RPMI7951 (cell line): Measurements from ENCODE around the gene RUNX1. TPM values are rescaled to one million over a fixed set of nuclear protein-coding genes. Genes with fewer than 3 reads are reported as not detected.
A peak's percentile ranks its signal among the peaks of the same experiment; 100 is the strongest.

Source experiments
- DNase-seq: peaks from one replicate; pipeline ENCODE4 v3.0.0-alpha.2; 2012; ENCODE audit warnings: low read depth
- total RNA-seq: library from RNA; depleted of rRNA; stranded (reverse); fragments of >200 nt; shearing (Covaris generic); gene quantifications from 2 replicates; pipeline ENCODE4 v1.2.3, GENCODE V29; 2014

Gene RUNX1
- total RNA-seq, 1 experiment from 2014 or later, result 13.8 TPM

- DNase-seq, result no peak
Measured at GRCh38 chr21:35016517-35017188, 32.4 kb downstream of the RUNX1 start.

GRCh38 chr21:35016071-35016470 is 33.0 kb downstream of the RUNX1 start:
- no peak for DNase-seq

- DNase-seq, result no peak
Measured at GRCh38 chr21:35015435-35016024, 33.6 kb downstream of the RUNX1 start.

GRCh38 chr21:35014302-35015041 is 34.6 kb downstream of the RUNX1 start:
- DNase-seq, result peak; percentile 31

- peak; percentile 70 for DNase-seq
Measured at GRCh38 chr21:35011681-35012080, 37.4 kb downstream of the RUNX1 start.

- peak; percentile 29 for DNase-seq
Measured at GRCh38 chr21:35010447-35010846, 38.7 kb downstream of the RUNX1 start.

- no peak for DNase-seq
Measured at GRCh38 chr21:35007348-35007747, 41.8 kb downstream of the RUNX1 start.

- no peak for DNase-seq
Measured at GRCh38 chr21:35006771-35007170, 42.3 kb downstream of the RUNX1 start.

GRCh38 chr21:35006248-35006647 is 42.9 kb downstream of the RUNX1 start:
- DNase-seq, result no peak

- no peak for DNase-seq
Measured at GRCh38 chr21:35005560-35006224, 43.4 kb downstream of the RUNX1 start.

- DNase-seq, result no peak
Measured at GRCh38 chr21:35005077-35005476, 44.0 kb downstream of the RUNX1 start.

GRCh38 chr21:35004314-35004713 is 44.8 kb downstream of the RUNX1 start:
- no peak for DNase-seq

GRCh38 chr21:35002879-35003722 is 46.0 kb downstream of the RUNX1 start:
- peak; percentile 75 for DNase-seq

- peak; percentile 51 for DNase-seq
Measured at GRCh38 chr21:34999397-34999941, 49.6 kb downstream of the RUNX1 start.

- no peak for DNase-seq
Measured at GRCh38 chr21:34998176-34998575, 50.9 kb downstream of the RUNX1 start.

- DNase-seq, result peak; percentile 84
Measured at GRCh38 chr21:34997294-34997693, 51.8 kb downstream of the RUNX1 start.

GRCh38 chr21:34996304-34997101 is 52.6 kb downstream of the RUNX1 start:
- no peak for DNase-seq

- no peak for DNase-seq
Measured at GRCh38 chr21:34995979-34996303, 53.2 kb downstream of the RUNX1 start.

- DNase-seq, result peak; percentile 51
Measured at GRCh38 chr21:34994766-34995631, 54.1 kb downstream of the RUNX1 start.
